ENCODE measurements around the gene GAP43.

Gene GAP43, protein sequence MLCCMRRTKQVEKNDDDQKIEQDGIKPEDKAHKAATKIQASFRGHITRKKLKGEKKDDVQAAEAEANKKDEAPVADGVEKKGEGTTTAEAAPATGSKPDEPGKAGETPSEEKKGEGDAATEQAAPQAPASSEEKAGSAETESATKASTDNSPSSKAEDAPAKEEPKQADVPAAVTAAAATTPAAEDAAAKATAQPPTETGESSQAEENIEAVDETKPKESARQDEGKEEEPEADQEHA

DNA sequence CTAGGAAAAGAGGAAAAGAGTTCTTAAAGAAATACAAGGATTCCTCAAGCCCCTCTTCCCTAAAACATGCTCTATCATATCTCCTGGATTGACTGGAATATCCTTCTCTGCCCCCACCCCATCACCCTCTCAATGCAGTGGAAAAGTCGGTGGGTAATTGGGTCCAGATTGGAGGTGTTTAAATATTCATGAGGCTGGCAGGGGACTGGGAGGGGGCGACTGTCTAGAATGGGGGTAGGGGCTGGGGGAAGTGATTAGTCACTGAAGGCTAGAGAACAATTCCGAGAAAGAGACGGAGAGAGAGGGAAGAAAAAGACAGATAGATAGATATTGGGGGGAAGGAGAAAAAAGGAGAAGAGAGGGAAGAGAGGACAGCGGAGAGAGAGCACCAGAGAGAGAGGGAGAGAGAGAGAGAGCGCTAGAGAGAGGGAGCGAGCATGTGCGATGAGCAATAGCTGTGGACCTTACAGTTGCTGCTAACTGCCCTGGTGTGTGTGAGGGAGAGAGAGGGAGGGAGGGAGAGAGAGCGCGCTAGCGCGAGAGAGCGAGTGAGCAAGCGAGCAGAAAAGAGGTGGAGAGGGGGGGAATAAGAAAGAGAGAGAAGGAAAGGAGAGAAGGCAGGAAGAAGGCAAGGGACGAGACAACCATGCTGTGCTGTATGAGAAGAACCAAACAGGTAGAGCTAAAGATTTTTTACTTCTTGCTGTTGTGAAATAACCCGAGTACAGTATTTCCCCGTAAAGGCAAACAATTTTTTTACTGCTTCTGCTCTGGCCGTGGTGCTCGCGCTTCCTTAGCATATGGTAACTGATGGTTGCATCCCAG is at the start of gene GAP43:
Gene GAP43, plus strand, starts transcription at position 467 of the 825 bp plus-strand sequence. Its CDS starts 180 bp downstream, at position 647.
- DNase-seq (ENCODE audit: low read depth in 4 of 4, low spot score in 1 of 4) = no peak

DNA sequence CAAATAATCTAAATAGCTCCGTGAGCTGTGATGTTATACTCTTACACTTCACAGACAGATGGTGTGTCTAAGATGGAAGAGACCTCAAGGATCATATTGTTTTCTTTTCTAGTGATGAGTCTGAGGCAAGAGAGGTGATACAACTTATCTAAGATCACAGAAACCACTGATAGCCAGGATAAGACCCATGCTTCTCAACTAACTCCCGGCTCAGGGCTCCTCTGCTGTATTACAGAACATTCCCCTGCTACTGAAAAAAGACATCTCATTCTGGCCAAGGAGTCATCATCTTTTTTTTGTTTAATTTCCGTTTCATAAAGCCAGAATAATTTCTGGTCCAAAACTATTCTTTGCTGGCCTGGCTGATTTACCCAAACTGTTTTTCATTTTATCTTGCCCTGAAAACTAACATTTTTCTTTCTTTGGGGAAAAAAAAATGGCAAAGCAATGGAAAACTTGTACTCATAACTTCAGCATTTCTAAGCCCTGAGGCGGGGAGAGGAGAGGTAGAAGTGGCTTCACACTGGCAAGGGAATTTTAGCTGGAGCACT is 46.9 kb upstream of the GAP43 start:
- no peak for DNase-seq (ENCODE audit: low read depth in 4 of 4, low spot score in 1 of 4)

DNA sequence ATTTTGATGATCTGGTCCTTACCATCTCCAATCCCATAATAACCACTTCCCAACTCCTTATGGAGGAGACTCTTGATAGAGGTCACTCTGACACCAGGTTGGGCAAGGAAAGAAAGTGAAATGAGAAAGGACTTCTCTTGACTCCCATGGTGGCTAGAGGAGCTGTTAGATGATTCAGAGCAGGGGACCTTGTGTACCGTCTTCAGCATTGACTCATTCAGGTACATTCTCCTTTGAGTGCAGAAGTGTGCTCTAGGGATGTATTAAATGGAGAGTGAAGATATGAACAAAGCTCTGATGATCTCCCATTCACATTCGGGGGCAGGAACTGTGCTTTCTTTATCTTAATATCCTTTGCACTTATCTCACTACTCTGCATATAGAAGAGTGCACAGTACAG is 46.3 kb upstream of the GAP43 start:
- no peak for DNase-seq (ENCODE audit: low read depth in 4 of 4, low spot score in 1 of 4)

DNA sequence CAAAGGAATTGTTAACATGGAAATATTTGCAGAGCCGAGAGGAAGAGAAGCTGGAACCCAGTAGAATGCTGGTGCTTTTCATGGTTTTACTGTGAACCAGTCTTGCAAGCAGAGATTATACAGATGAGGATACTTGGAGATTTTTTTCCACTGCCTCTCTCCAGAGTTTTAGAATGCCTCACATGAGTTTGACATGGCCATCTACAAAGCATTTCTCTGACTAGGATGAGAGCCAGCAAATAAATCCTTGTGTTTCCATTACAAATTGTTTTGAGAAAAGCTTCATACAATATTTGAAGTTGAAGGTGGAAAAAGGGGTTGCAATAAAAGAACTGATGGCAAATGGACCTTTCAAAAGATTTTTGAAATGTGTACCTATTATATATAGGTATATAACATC is 45.0 kb upstream of the GAP43 start:
- no peak for DNase-seq (ENCODE audit: low read depth in 4 of 4, low spot score in 1 of 4)

DNA sequence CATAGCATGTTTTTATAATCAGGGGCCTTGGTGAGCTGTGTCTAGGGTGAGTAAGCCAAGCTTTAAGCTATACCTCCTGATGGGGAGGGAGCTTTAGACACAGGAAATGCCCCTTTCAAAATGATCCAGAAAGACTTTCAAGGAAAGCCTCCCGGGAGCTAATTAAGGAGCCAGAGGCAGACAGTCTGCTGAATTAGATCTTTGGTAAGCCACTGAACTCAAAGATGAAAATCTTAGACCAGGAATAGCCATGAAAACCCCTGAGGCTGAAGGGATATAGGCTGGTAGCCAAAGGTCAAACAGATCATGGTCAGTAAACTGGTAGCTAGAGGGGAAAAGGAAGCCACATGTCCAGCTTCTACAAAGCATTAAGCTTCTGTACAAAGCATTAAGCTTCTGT is 42.7 kb upstream of the GAP43 start:
- no peak for DNase-seq (ENCODE audit: low read depth in 4 of 4, low spot score in 1 of 4)

DNA sequence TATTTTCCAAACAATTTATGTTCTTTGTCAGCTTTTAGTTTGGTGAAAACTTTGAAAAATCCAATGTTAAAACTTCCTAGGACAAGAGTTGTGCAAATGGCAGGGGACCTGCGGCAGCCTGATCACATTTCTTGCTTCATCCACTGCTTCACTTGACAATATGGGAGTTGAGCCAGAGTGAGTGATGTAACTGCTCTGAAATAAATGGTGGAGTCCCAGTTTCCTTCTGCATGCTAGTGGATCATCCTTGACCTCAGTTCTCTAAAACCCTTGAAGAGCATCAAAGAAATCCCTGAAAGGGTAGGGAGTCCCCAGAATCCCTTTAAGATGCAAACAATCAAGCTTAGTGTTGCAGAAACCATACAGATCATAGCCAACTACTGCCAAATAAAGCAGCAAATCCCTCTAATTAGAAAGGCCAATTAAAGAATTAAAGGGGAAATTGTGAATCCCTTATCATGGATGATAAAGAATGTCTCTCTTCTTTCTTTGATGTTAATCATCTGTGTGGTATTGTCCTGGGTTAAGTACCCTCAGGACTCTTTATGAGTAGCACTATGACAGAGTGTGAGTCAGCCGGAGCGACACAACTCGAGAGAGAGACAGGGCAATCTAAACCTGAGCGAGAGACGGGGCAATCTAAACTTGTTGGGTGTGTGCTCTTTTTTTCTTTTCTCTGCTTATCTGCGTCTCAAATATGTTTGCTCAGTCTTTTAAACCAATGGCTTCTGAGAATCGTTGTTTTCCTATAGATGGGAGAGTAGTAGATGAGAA is 41.8 kb upstream of the GAP43 start:
- no peak for DNase-seq (ENCODE audit: low read depth in 4 of 4, low spot score in 1 of 4)

DNA sequence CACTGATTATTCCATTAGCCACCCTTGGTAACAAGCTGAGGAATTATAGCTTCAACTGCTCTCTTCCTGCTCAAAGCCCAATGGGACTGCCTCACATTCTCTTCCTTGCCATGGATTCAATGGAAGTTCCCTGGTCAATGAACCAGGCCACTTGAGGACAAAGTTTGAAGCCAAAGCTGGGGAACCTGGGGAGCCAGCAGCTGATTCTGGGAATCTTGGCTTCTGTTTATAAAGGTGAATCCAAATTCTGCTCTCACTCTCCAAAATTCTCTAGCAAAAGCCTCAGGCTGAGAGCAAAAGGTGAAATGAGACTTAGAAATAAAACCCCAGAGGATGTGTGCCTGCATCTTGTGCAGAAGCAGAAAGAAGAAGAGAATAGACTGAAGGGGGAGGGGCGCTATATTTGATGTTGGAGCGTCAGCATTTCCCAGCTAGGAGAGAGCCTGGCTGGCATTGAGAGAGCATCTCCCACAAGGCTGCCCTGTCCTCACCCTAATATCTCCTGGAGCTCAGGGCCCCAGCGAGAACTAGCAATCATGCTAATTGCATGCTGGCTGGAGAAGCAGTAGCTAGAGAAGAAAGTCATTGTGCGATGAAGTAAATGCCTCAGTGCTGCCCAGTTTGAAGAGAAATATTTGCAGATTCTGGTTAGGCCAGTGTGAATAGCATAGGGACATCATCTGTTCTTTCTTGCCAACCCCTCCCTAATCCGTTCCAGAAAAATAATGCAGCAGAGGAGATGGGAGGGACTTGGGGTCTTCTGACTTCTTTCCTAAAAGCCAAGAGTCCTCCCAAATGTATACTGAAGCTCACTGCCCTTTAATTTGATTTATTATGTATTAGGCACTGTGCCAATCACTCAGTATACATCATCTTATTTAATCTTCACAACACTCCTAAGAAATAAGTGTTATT is 34.9 kb upstream of the GAP43 start:
- DNase-seq (ENCODE audit: low read depth in 4 of 4, low spot score in 1 of 4) = no peak

DNA sequence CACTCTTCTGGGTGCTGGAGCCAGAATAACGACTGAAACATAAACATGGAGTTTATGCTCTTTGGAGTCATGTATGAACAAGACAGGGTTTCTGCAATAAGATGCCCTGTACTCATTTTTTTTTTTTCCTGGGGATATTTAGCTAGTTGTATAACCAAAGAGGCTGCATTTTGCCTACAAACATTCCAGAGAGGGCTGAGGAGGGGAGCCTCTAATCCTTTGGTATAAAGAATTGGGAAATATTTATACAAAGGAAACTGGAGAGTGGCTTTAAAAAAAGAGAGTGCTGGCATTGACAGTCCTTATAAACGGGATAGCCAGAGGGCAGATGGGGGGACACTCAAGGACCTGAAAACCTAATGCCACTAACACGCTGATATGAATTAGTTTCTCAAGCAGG is 32.4 kb upstream of the GAP43 start:
- no peak for DNase-seq (ENCODE audit: low read depth in 4 of 4, low spot score in 1 of 4)

DNA sequence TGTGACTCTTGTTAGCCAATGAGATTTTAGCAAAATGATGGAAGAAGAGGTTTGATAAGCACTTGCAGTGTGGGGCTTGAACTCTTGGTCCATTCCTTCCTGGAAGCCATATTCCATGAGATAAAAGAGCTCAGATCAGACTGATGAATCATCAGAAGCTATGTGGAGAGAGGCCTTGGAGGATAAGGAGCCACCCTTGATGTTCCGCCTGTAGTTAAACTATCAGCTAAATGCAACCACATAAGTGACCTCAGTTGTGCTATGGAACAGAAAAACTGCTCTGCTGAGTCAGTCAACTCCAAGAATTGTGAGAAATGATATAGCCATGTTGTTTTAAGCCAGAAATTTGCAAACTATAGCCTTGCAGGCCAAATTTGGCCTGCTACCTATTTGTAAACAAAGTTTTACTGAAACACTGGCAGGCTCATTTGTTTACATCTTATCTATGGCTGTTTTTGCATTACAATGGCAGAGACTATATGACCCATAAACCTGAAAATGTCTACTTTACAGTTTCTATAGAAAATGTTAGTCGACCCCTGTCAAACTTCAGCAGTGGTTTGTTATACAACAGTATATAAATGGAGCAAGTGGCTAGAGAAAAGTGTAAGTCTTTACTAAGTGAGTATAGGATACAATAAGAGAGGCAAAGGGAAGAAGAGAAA is 27.6 kb upstream of the GAP43 start:
- no peak for DNase-seq (ENCODE audit: low read depth in 4 of 4, low spot score in 1 of 4)

DNA sequence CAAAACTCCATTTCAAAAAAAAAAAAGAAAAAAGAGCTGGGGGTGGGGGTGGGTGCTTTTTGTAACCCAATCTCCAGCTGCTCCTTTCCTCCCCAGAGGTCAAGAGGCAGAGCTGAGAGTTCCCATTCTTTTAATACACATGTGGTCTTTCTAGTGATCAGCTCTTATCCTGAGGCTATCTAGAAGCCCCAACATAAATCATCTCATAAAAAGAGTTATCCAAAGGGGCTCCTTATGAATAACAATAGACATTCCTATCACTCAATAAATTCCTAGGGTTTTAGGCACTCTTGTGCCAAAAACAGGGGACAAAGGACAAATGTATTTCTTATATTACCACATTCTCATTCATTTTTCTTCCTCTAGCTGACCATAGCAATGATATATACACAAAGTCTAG is 25.1 kb upstream of the GAP43 start:
- DNase-seq (ENCODE audit: low read depth in 4 of 4, low spot score in 1 of 4) = no peak

DNA sequence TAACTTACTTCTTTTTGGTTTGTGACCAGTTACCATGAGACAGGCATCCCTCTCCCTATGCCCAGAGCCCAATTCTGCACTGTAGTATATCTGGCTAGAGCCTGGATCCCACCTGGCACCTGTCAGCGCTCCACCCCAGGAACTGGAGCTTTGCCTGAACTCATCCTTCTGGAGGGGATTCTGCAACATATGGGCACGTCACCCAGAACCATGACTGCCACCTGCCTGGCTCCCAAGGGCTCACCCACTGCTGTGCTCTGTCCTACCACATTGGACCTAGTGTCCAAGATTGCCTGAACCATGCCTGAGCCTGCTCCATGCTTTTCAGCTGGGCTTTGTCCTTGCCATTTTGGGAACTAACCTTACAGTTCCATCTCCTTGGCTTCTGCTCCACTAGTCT is 21.1 kb upstream of the GAP43 start:
- DNase-seq (ENCODE audit: low read depth in 4 of 4, low spot score in 1 of 4) = no peak

DNA sequence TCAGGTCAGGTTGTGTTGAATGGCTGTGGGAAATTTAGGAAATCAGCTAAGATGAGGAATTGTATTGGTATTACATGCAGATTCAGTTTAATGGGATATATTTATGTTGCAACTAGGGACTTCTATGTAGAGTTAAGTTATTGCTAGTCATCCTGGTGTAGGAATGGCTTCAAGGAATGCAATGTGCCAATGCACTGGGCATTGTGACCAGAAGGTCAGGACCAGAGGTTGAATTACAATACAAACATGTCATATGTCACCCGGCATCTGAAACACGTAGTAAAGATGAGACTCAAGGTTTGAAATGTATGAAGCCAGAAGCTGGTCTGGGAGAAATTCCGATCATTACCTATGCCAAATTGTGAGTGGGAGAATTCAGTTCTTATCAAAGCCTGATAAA is 11.7 kb upstream of the GAP43 start:
- no peak for DNase-seq (ENCODE audit: low read depth in 4 of 4, low spot score in 1 of 4)

DNA sequence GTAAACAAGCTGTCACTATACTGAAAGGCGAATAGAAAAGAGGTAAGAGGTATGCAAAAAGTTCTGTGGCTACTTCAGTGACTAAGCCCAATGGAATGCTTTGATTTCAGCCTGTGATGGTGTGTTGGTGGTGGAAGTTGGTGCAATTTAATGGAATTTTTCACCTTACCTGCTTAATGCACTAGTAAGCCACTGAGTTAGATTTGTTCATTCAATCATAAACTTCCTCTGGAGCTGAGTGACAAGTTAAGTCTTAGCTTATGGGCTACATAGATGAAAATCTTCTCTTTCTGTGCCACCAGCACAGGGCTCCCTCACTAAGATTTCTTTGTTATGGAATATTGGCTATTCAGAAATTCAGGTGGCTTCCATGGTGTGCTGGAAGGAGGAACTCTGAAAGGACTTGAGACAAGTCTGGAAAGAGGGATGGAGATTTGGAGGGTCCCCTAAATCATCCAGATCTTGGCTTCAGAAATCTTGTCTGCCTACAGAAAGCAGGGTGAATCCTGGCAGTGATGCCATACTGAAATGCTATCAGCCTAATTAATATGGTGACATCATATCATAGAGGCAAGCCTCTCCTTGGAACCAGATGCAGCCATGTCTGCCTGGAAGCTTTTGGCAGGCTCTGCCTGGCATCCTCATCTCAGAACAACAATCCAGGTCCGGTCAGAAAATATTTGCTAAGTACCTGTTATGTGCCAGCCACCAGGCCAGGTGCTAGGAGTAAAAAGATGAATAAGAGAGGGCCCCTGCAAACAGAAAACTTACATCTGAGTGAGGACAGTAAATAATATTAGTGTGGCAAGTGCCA is 8.1 kb upstream of the GAP43 start:
- DNase-seq (ENCODE audit: low read depth in 4 of 4, low spot score in 1 of 4) = no peak

DNA sequence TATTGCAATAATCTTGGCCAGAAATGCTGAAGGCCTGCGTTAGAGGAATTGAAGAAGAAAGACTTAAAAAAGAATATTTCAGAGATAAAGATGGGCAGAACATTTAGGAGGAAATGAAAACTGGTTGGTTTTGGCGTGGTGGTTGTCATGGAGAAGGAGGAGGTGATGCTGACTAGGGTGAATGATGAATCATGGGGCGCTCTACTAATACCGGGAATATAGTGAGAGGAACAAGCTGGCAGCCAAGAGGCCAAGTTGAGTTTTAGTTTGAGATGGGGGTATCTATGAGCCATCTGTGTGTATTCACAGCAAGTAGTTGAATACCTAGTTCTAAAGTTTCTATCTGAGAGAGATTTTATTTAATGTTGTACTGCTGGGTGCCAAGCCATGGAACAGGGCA is 6.8 kb upstream of the GAP43 start:
- peak in 1 of 4 experiments; percentile 4 for DNase-seq (ENCODE audit: low read depth in 4 of 4, low spot score in 1 of 4)

DNA sequence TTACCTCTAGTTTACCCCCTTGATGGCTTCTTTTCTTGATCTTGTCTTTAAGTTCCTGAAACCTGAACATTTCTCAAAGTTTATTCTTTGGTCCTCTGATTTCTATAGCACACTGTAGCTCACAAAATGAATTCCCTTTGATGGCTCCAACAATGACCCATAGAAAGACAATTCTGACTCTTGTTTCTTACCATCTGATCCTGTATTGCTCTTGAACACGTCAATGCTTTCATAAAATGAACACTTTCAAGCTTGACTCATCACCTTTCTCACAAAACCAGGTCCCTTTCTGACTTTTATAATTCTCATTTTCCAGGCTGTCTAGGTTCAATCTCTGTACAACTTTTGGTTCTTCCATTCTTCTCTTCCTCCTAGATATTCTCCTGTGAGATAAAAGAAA is 5.7 kb upstream of the GAP43 start:
- no peak for DNase-seq (ENCODE audit: low read depth in 4 of 4, low spot score in 1 of 4)

DNA sequence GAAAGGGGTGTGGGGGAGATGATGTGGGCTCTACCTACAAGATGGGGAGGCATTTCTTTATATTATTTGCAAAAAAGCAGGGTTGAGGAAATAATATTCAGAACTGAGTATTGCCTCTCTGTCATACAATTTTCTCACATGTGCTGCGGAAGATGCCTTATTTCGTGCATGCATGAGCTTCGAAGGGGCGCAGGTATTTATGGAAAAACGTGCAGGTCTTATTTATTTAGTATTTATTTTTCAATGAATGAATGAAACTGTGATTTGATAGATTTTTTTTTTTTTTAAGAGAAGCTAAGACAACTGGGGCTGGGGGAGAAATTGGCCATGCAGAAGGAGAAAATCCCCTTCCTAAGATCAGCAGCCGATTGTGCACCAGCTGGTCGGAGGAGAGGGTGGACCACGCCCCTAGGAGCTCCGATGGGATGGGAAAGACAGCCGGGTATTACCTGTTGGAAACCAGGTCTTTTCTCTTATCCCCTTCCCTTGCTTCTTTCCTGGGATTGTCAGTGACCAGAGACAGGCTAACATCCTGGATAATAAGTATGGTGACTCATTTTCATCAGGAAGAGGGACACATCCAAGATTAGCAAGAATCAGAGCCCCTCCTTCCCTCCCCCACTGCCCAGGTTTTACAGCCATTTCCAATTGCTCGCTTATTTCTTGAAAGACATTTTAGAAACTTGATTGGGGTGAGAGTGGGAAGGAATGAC is 875 bp downstream of the GAP43 start:
- DNase-seq (ENCODE audit: low read depth in 4 of 4, low spot score in 1 of 4) = no peak

DNA sequence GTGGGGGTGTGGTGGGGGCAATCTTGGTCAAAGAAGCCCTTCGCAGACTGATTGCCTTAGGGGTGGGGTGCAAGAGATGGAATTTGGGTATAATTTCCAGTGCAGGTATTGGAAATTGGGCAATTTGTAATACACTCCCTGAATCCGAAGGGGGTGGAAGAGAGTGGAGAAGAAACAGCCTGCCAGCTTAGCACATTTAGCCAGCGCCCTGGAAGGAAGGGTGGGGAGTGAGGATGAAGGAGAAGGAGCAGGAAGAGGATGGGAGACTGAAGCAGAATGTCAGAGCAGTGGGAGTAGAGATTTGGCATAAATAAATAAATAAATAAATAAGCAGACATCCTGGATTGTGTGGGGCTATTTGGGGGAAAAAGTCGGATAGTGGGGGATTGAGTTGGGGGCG is 1.6 kb downstream of the GAP43 start:
- DNase-seq (ENCODE audit: low read depth in 4 of 4, low spot score in 1 of 4) = no peak

DNA sequence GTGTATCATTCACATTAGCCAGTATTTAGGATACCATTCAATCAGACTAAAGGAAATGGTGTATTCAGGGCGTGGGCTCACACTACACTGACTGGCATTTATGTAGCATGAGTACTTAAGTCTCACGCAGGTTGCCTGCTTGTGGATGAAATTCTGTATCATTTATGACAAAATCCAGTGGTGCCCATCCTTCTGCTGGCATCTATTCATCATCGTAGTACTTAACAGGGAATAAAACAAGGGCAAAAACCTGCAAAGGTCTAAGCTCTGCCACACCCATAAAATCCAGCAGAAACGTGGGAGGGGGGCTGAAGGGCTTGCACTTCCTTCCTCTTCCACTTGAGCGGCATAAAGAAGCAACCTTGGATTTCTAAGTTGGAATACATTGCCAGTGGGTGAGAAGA is 2.7 kb downstream of the GAP43 start:
- DNase-seq (ENCODE audit: low read depth in 4 of 4, low spot score in 1 of 4) = no peak

DNA sequence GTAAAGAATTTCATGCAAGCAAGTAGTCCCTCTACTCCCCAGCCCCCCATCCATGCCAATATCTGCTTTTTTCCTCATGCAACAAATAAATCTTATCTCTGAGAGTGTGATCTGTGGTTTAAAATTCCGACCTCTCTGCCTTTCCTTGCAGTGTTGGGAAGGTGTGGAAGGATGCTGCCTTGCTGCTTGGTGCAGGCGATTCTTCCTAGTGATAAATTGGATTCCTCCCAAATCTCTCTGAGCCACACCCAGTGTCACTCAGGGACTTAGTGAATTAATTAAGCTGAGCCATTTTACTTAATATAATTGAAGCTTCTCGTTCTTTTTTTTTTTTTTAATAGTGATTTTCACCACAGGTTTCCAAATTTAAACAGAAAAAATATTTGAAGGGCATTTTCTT is 3.4 kb downstream of the GAP43 start:
- no peak for DNase-seq (ENCODE audit: low read depth in 4 of 4, low spot score in 1 of 4)
